H1 (cell line): ENCODE measurements around the gene NDUFS8. TPM values are rescaled to one million over a fixed set of nuclear protein-coding genes. Genes with fewer than 3 reads are reported as not detected.

Experiments
- CTCF ChIA-PET: fragments of 300-600 bp; sonication (Branson Sonifier 250); formaldehyde crosslinking; loops from one replicate; lab custom pipeline; 2021; ENCODE audit not compliant: partially characterized antibody; lab: Charles Lee
- POLR2A ChIA-PET: fragments of 300-600 bp; sonication (Branson Sonifier 250); formaldehyde crosslinking; loops from one replicate; lab custom pipeline; 2021; ENCODE audit warnings: inconsistent platforms; ENCODE audit not compliant: partially characterized antibody; lab: Charles Lee
- DNase-seq, 2 experiments: peaks; one replicate each; pipeline versions ENCODE4 v3.0.0 to v3.0.0-alpha.2; 2010 to 2022; ENCODE audit warnings: low spot score in 2 of 2, low read depth in 1 of 2, mixed read lengths in 1 of 2
- FAIRE-seq: peaks from 2 replicates; lab custom pipeline; 2011; peaks lifted over from hg19 to GRCh38; lab: Jason Lieb, UNC
- H2AFZ ChIP-seq: 2 replicates; pipeline ENCODE4 v1.8.1; 2012; ENCODE audit warnings: low read length, inconsistent platforms
- H2AK5ac ChIP-seq: 2 replicates; pipeline ENCODE4 v1.6.1; 2013; ENCODE audit warnings: low read depth, low read length
- H2BK120ac ChIP-seq: replicated peaks from 2 replicates; pipeline ENCODE3; 2013; ENCODE audit warnings: low read depth, low read length, inconsistent platforms
- H2BK12ac ChIP-seq: 2 replicates; pipeline ENCODE4 v1.6.1; 2013; ENCODE audit warnings: low read depth, low read length
- H2BK15ac ChIP-seq: 2 replicates; pipeline ENCODE4 v1.6.1; 2013; ENCODE audit warnings: low read length
- H2BK20ac ChIP-seq: 2 replicates; pipeline ENCODE4 v1.6.1; 2013; ENCODE audit warnings: low read length
- H2BK5ac ChIP-seq: 2 replicates; pipeline ENCODE4 v1.6.1; 2013; ENCODE audit warnings: low read depth, low read length
- H3K14ac ChIP-seq: 2 replicates; pipeline ENCODE4 v1.6.1; 2013; ENCODE audit warnings: inconsistent platforms; ENCODE audit not compliant: insufficient read length
- H3K18ac ChIP-seq: 2 replicates; pipeline ENCODE4 v1.6.1; 2013; ENCODE audit warnings: low read length; ENCODE audit errors: extremely low read depth
- H3K23ac ChIP-seq: 2 replicates; pipeline ENCODE4 v1.6.1; 2013; ENCODE audit warnings: inconsistent platforms; ENCODE audit not compliant: insufficient read length
- H3K23me2 ChIP-seq: 2 replicates; pipeline ENCODE4 v1.6.1; 2013; ENCODE audit warnings: low read depth, low read length
- H3K27ac ChIP-seq: 2 replicates; pipeline ENCODE4 v1.6.1; 2011; ENCODE audit warnings: low read depth, low read length, inconsistent platforms
- H3K27me3 ChIP-seq, 4 experiments: replicated peaks in 1 of 4; 1 replicate in 1 of 4; 2 replicates in 3 of 4; pipeline versions ENCODE4 v1.6.1 to v1.8.1; 2011 to 2013; ENCODE audit warnings: low read length in 3 of 4, mild to moderate bottlenecking in 3 of 4, inconsistent platforms in 2 of 4, mixed read lengths in 2 of 4, moderate library complexity in 1 of 4; ENCODE audit not compliant: control insufficient read depth in 3 of 4, insufficient read depth in 3 of 4; ENCODE audit errors: extremely low read depth in 1 of 4
- H3K36me3 ChIP-seq, 4 experiments: 2 replicates each; pipeline versions ENCODE4 v1.6.1 to v1.8.1; 2011 to 2013; ENCODE audit warnings: mild to moderate bottlenecking in 4 of 4, low read length in 3 of 4, moderate library complexity in 2 of 4, control low read depth in 1 of 4, inconsistent platforms in 1 of 4; ENCODE audit not compliant: insufficient read depth in 4 of 4, control insufficient read depth in 2 of 4
- H3K4ac ChIP-seq: replicated peaks from 2 replicates; pipeline ENCODE3; 2013; ENCODE audit warnings: low read length, low read depth, mixed read lengths, inconsistent platforms; ENCODE audit not compliant: insufficient read length
- H3K4me1 ChIP-seq, 4 experiments: replicated peaks in 1 of 4; 1 replicate in 1 of 4; 2 replicates in 3 of 4; pipeline versions ENCODE4 v1.6.1 to v1.8.1; 2011 to 2013; ENCODE audit warnings: low read length in 3 of 4, inconsistent platforms in 2 of 4, mixed read lengths in 1 of 4; ENCODE audit not compliant: insufficient read depth in 4 of 4, control insufficient read depth in 3 of 4
- H3K4me2 ChIP-seq, 2 experiments: 2 replicates each; pipeline versions ENCODE4 v1.6.1 to v1.8.1; 2011 to 2013; ENCODE audit warnings: low read depth in 2 of 2, low read length in 2 of 2, control low read depth in 1 of 2, inconsistent platforms in 1 of 2, mild to moderate bottlenecking in 1 of 2; ENCODE audit not compliant: insufficient read depth in 1 of 2
- H3K4me3 ChIP-seq, 4 experiments: fragments of 200-600, 300-600 bp in 1 of 4; sonication (generic), shearing (Covaris generic), sonication (Bioruptor Twin) in 1 of 4; 2 replicates each; pipeline versions ENCODE4 v1.5.1 to v1.8.1; 2011 to 2016; ENCODE audit warnings: low read length in 4 of 4, low read depth in 3 of 4, control low read depth in 2 of 4, inconsistent platforms in 2 of 4, mild to moderate bottlenecking in 2 of 4, mixed read lengths in 1 of 4, moderate library complexity in 1 of 4; ENCODE audit not compliant: insufficient read depth in 2 of 4; ENCODE audit errors: extremely low read depth in 1 of 4
- H3K56ac ChIP-seq: replicated peaks from 2 replicates; pipeline ENCODE3; 2013; ENCODE audit warnings: low read depth, mild to moderate bottlenecking, mixed read lengths, low read length, inconsistent platforms; ENCODE audit not compliant: insufficient read length
- H3K79me1 ChIP-seq: 2 replicates; pipeline ENCODE4 v1.6.1; 2013; ENCODE audit warnings: low read depth, low read length, control low read depth
- H3K79me2 ChIP-seq, 2 experiments: 2 replicates each; pipeline versions ENCODE4 v1.6.1 to v1.8.1; 2012 to 2013; ENCODE audit warnings: low read length in 2 of 2, mild to moderate bottlenecking in 2 of 2, inconsistent platforms in 1 of 2; ENCODE audit not compliant: insufficient read depth in 2 of 2, control insufficient read depth in 1 of 2
- H3K9ac ChIP-seq, 4 experiments: replicated peaks in 1 of 4; 1 replicate in 1 of 4; 2 replicates in 3 of 4; pipeline versions ENCODE4 v1.6.1 to v1.8.1; 2011 to 2013; ENCODE audit warnings: low read depth in 3 of 4, low read length in 3 of 4, control low read depth in 2 of 4, mild to moderate bottlenecking in 2 of 4, moderate library complexity in 2 of 4, inconsistent platforms in 1 of 4; ENCODE audit errors: extremely low read depth in 1 of 4
- H3K9me3 ChIP-seq, 2 experiments: 2 replicates each; pipeline versions ENCODE4 v1.6.1 to v1.8.1; 2012 to 2013; ENCODE audit warnings: mild to moderate bottlenecking in 2 of 2, moderate library complexity in 2 of 2, control low read depth in 1 of 2, inconsistent platforms in 1 of 2, low read depth in 1 of 2, low read length in 1 of 2, mixed read lengths in 1 of 2; ENCODE audit not compliant: insufficient read depth in 2 of 2
- H4K20me1 ChIP-seq, 2 experiments: replicated peaks in 1 of 2; 2 replicates each; pipeline versions ENCODE3 to v1.8.1; 2011 to 2013; ENCODE audit warnings: inconsistent platforms in 2 of 2, low read length in 2 of 2, mild to moderate bottlenecking in 1 of 2; ENCODE audit not compliant: insufficient read depth in 2 of 2, control insufficient read depth in 1 of 2
- H4K5ac ChIP-seq: 2 replicates; pipeline ENCODE4 v1.6.1; 2013; ENCODE audit warnings: low read length, low read depth, mixed read lengths, inconsistent platforms; ENCODE audit not compliant: insufficient read length
- H4K8ac ChIP-seq: 2 replicates; pipeline ENCODE4 v1.8.0; 2013; ENCODE audit warnings: mild to moderate bottlenecking, moderate library complexity, low read length, inconsistent platforms; ENCODE audit not compliant: insufficient read depth; ENCODE audit errors: extremely low read depth
- H4K91ac ChIP-seq: replicated peaks from 2 replicates; pipeline ENCODE3; 2013; ENCODE audit warnings: low read length, mixed read lengths, inconsistent platforms; ENCODE audit not compliant: insufficient read length
- KDM5A ChIP-seq: fragments of 200-600 bp; IDR thresholded peaks from 2 replicates; pipeline ENCODE4 v1.7.1; 2012; ENCODE audit warnings: mild to moderate bottlenecking, low read length, inconsistent platforms, mixed read lengths
- MAFK ChIP-seq: IDR thresholded peaks from 2 replicates; pipeline ENCODE4 v1.6.1; 2012; ENCODE audit warnings: low read depth, mild to moderate bottlenecking, improper control_type of control experiment, low read length
- SUZ12 ChIP-seq: fragments of 200-600 bp; sonication (generic); IDR thresholded peaks from 2 replicates; pipeline ENCODE4 v1.6.1; 2012; ENCODE audit warnings: mild to moderate bottlenecking, inconsistent platforms, low read length, moderate library complexity, mixed read lengths
- TAF7 ChIP-seq: optimal IDR thresholded peaks from 2 replicates; pipeline ENCODE3; 2011; ENCODE audit warnings: low read depth, mild to moderate bottlenecking, inconsistent platforms, low read length, moderate library complexity, borderline replicate concordance
- WGBS, 2 experiments: shearing (Covaris generic) in 1 of 2; methylation state at CpG; one replicate each; pipeline versions ENCODE4 v1.1.6 to v1.1.7; 2013 to 2015; ENCODE audit warnings: low lambda C conversion rate in 2 of 2, mixed read lengths in 2 of 2, inconsistent platforms in 1 of 2, low coverage in 1 of 2, missing lambda C conversion rate in 1 of 2; ENCODE audit not compliant: insufficient replicate concordance in 2 of 2, insufficient coverage in 1 of 2, insufficient read length in 1 of 2; ENCODE audit errors: extremely low coverage in 1 of 2, missing lambda C conversion rate in 1 of 2; 5-methylcytosine and 5-hydroxymethylcytosine counted together
- polyA plus RNA-seq, 7 experiments: library from polyadenylated mRNA; depleted of rRNA in 3 of 7; stranded (reverse) in 5 of 7; unstranded in 2 of 7; fragments of >200 nt in 5 of 7; fragments of 200-250 nt in 2 of 7; gene quantifications; 1 replicate in 5 of 7; 2 replicates in 1 of 7; 4 replicates in 1 of 7; pipeline versions ENCODE4 v1.2.1 to v1.2.3, GENCODE V29; 2011 to 2013; ENCODE audit warnings: missing spikeins in 2 of 7, mixed read lengths in 2 of 7
- total RNA-seq: library from RNA; stranded (reverse); fragmentation: NEBNext Ultra II Directional; extraction: Animal tissue kit (Norgen Biotek cat#: 25700); gene quantifications from 2 replicates; pipeline ENCODE4 v1.2.1, GENCODE V29; 2021
- TF ChIP-seq, protein P1 (sequence below): IDR thresholded peaks from 2 replicates; pipeline ENCODE4 v1.6.1; 2012; ENCODE audit warnings: inconsistent platforms
- TF ChIP-seq, protein P2 (sequence below): IDR thresholded peaks from 2 replicates; pipeline ENCODE4 v1.6.1; 2011; ENCODE audit warnings: low read length, improper control_type of control experiment

The NDUFS8 gene
- total and polyA plus RNA-seq, 2 of the 8 experiments (the other 6 are each of a cell fraction or from before 2014, with no cell fraction given) = 182 to 291 TPM

DNA sequence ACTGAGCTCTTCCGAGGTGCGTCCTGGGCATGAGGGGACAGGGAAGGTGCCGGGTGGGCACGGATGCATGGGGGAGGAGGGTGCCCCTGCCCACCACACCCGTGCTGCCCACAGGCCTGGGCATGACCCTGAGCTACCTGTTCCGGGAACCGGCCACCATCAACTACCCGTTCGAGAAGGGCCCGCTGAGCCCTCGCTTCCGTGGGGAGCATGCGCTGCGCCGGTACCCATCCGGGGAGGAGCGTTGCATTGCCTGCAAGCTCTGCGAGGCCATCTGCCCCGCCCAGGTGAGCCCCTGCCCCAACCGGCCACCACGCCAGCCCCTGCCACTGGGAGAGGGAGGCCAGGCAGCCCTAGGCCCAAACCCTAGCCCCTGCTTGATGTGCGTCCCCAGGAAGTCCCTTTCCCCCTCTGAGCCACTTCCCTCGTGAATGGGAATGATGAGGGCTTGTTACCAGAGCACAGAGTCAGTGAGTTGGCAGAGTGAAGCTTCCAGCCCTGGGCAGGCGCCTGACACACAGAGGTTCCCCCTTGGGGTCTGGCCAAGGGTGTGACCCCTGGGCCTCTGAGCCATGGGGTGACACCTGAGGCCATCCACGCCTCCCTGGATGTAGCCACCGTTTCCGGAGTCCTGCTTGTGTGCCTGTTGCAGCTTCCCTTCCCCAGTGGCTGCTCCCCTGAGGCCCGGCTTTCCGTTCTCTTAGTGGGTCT, 2.7 kb downstream of the NDUFS8 start:
- Histone ChIP-seq H3K36me3 (peaks cover 4 to 17% (median 15%) of the 10 kb centered on the region in 4 experiments), H2BK12ac (no peak overlapping the region), H3K23me2 (peaks cover 3% of the 10 kb centered on the region; the same call in 1 of the 2 replicates), H4K91ac (no peak overlapping the region), H2BK120ac (no peak overlapping the region), H3K4ac (no peak overlapping the region), H3K4me2 (no peak overlapping the region), H3K27me3 (no peaks in the 10 kb centered on the region), H3K4me1 (peaks cover 0 to 13% (median 9%) of the 10 kb centered on the region in 4 experiments; a peak in 5 of 7 replicates), H4K20me1 (peaks cover 0 to 5% of the 10 kb centered on the region in 2 experiments), H4K8ac (no peak overlapping the region), H2AFZ (no peak overlapping the region), H2AK5ac (no peak overlapping the region), H2BK15ac (no peak overlapping the region), H3K79me1 (peaks cover 8% of the 10 kb centered on the region), H3K23ac (no peak overlapping the region), H3K27ac (no peak overlapping the region), H3K18ac (no peak overlapping the region), H2BK20ac (no peak overlapping the region), H3K79me2 (peaks cover 0 to 22% of the 10 kb centered on the region in 2 experiments; a peak in 2 of 4 replicates), H3K56ac (no peak overlapping the region), H3K14ac (no peak overlapping the region), H3K9ac (no peak overlapping the region), H2BK5ac (no peak overlapping the region), H3K9me3 (no peaks in the 10 kb centered on the region), H3K4me3 (no peak overlapping the region), H4K5ac (no peak overlapping the region)
- 95% methylated on average over 12 of the region's 29 CpGs; no CpG with 5 or more reads in 1 of the 2 experiments for WGBS, 2 experiments
- TF ChIP-seq, protein P1, sequence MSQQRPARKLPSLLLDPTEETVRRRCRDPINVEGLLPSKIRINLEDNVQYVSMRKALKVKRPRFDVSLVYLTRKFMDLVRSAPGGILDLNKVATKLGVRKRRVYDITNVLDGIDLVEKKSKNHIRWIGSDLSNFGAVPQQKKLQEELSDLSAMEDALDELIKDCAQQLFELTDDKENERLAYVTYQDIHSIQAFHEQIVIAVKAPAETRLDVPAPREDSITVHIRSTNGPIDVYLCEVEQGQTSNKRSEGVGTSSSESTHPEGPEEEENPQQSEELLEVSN = no peak
- TF ChIP-seq SUZ12 (no peak), TAF7 (no peak), MAFK (no peak), KDM5A (no peak)
- TF ChIP-seq, protein P2, sequence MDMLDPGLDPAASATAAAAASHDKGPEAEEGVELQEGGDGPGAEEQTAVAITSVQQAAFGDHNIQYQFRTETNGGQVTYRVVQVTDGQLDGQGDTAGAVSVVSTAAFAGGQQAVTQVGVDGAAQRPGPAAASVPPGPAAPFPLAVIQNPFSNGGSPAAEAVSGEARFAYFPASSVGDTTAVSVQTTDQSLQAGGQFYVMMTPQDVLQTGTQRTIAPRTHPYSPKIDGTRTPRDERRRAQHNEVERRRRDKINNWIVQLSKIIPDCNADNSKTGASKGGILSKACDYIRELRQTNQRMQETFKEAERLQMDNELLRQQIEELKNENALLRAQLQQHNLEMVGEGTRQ = no peak
- CTCF ChIA-PET = interaction anchor here (0.7 to 1.2 kb wide), 2 partner anchors 12 to 362 kb away, joined by 3 to 5 read pairs; no protein-coding TSS in a partner anchor
- POLR2A ChIA-PET = interaction anchor here (1.2 to 16.6 kb wide), 3 partner anchors 9 to 19 kb away, joined by 3 to 183 read pairs (median 24); no protein-coding TSS in a partner anchor
- no peak for DNase-seq
- no peak for FAIRE-seq
